Left ventricle myocardium superior (tissue), 1 donor: Measurements from ENCODE around the gene WDR37. TPM values are rescaled to one million over a fixed set of nuclear protein-coding genes. Genes with fewer than 3 reads are reported as not detected.

Experiments used
- ATAC-seq: fragments of 200-7000 bp; cut with Tn5 transposase; one replicate; pipeline ENCODE4 v1.9.1; 2020; ENCODE audit warnings: mild to moderate bottlenecking, moderate library complexity
- DNase-seq: peaks from one replicate; pipeline ENCODE4 v3.0.0-alpha.2; 2020
- intact Hi-C: fragments of 100-400 bp; cut with micrococcal nuclease; formaldehyde crosslinking; loops from one replicate; pipeline ENCODE4 v1.11.0; 2022
- total RNA-seq: library from RNA; stranded (reverse); fragmentation: NEBNext Ultra II Directional; extraction: Animal tissue kit (Norgen Biotek cat#: 25700); gene quantifications from one replicate; pipeline ENCODE4 v1.2.1, GENCODE V29; 2021
- donor health status: DM: no; HTN: yes; CAD: no; lungs with severe emphysema.

WDR37 gene
- total RNA-seq, 1 donor from 2014 or later: 35.0 TPM

DNA sequence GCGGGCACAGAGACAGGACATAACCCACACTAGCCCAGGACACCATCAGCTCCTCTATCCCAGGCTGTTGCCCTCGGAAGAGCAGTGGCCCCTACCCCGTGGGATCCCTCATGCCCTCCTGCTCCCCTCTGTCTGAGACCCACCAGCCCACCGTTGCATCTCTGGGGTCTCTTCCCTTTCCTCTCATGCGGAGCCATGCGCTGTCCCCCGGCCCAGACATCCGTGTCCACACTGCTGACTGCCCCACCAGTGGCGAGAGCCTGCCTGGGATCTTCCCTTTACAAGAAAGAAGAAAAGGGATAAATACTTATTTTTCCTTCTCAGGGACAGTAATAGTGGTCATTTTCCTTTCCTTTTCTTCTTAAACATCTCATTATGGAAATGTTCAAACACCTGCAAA, 115.4 kb downstream of the WDR37 start:
- DNase-seq (peak; percentile 13), ATAC-seq (no peak)
- intact Hi-C loops: no loop called here

DNA sequence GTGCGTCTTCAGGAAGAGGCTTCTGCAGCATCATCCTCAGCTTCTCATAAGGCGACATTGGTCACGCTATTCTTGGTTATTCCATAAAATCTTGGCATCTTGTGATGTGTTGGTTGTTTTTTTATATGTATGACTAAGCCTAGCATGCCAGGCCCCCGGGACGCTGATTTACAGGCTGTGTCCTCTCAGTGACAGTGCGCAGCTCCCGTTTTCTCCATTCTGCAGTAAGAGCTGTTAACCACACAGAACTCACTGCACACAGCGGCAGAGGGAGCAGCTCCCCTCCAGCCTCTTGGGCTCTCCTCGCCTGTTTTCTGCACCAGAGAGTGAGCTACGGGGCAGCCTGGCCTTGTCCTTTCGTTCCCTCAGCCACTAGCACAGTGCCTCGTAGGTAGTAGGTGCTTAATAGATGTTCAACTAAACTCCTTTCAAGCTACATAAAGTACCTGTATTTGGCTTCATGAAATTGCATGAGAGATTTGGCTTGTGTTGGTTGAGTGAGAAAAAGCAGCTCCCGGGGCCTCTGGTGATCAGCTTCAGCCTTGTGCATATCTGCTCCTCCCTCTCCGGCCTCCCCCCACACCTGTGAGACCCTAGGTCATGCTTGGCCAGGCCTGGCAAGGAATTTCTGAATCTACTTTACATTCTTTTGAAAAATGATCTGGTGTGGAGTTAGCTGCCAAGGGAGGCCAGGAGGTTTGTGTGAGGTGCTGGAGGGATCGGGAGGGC, 116.2 kb downstream of the WDR37 start:
- ATAC-seq (no peak), DNase-seq (peak; percentile 7)
- intact Hi-C loops: no loop called here

DNA sequence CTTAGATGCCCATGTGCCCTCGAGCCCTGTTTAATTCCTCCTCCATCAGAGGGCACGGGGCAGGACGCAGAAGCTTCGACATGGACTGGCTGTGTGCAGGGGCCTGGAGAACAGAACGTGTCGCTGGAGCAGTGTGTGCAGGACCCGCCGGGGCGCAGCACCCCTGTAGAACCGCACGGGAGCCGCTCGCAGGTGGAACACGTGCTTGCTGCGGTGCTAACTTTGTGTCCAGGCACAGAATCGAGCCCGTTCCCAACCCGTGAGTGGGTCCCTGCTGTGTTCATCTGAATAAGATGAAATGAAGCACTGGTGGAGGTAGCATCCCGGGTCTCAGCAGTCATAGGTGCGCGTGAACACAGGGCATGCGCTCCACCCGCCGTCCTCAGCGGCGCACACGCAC, 116.9 kb downstream of the WDR37 start:
- ATAC-seq (no peak), DNase-seq (no peak)
- intact Hi-C loops: no loop called here

DNA sequence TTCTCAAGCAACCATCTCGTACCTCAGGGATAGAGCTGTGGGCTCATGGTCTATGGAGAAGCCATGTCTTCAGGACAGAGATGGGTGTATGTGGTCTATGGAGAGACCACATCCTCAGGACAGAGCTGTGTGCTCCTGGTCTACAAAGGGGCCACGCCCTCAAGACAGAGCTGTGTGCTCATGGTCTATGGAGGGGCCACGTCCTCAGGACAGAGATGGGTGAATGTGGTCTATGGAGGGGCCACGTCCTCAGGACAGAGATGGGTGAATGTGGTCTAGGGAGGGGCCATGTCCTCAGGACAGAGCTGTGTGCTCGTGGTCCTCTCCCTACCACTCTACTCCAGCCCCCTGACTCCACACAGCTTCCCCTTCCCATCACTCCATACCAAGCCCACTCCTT, 117.8 kb downstream of the WDR37 start:
- DNase-seq (no peak), ATAC-seq (no peak)
- intact Hi-C loops: no loop called here

DNA sequence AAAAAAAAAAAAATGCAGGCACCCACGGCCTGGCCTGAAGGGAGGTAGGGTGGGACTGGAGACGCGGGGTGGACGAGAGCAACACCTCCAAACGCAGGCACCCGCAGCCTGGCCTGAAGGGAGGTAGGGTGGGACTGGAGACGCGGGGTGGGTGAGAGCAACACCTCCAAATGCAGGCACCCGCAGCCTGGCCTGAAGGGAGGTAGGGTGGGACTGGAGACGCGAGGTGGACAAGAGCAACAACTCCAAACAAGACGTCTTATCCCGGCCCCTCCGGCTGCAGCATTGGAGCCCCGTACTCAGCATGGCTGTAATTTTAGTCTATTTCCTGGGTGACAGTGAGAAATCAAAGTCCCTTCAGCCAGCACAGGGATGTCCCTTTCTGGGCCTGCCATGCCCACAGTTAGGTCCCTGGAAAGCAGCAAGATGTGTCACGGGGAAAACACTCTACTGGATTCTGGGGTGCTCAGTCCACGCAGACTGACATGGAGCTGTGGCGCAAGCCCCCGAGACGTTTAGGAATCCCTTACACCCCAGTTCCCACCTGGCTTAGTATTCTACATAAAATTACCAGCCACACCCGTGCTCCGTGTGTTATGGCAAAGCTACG, 119.9 kb downstream of the WDR37 start:
- intact Hi-C loops: no loop called here
- ATAC-seq (no peak), DNase-seq (no peak)

DNA sequence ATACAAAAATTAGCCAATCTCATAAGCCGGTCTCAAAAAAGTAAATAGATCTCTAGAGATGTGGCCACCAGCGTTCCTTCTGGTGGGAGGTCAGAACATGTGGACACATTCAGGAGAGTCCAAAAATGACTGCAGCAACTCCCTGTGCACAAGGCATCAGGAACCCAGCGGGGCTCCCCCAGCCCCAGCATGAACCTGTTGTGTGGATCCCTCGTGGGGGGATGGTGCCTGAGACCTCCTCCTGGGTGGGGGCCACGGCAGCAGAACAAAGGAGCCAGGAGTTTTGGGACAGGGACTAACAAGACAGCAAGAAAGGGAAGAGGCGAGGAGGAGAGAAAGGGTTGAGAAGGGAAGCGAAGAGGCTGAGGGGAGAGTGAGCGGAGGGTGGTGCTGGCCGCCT, 121.8 kb downstream of the WDR37 start:
- intact Hi-C loops: no loop called here
- DNase-seq: no peak
- no peak for ATAC-seq

DNA sequence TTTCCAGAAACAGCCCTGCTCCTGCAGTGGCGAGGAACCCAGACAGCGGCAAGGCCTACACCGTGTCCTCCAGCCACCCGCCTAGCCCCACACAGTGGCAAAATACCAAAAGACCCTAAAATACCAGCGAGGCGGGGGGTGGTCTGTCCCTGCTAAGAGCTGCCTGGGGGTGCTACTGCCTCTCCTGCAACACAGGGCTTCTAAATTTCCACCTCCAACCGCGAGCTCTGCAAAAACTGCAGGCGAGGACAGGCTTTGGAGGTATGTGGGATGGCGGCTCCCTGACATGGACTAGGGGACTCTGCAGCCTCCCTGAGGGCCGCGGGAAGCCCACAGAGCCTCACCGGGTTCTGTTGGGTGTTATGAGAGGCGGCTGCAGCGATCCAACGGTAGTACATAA, 122.3 kb downstream of the WDR37 start:
- DNase-seq: no peak
- ATAC-seq: no peak
- intact Hi-C loops: no loop called here

DNA sequence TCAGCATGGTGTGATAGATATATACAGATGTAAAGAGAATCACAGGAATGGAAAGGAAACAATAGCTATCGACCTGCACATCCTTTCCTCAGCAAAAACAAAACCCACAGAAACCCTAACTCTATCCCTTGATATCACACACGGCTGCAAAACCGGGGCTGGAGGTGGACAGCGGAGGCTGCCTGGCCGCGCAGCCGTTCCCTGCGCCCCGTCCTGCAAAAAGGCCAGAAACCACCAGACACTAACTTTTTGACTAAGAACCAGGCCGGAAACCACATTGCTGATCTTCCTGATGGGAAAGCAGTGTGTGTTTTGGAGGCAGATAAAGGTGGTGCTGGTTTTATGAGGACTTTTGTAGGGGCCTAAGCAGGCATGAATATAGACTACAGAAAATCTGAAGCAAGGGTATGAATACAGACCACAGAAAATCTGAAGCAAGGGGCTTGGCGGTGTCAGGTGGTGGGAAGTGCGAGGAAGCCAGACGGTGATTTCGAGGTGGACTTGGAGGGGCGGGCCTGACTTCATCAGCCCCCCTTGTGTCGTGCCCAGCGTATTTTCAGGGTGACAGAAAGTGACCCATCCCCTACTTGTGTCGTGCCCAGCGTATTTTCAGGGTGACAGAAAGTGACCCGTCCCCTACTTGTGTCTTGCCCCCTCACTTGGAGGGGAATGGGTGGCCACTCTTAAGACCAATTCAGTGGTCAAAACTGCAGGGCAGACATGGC, 123.3 kb downstream of the WDR37 start:
- ATAC-seq (no peak), DNase-seq (no peak)
- intact Hi-C loops: no loop called here

DNA sequence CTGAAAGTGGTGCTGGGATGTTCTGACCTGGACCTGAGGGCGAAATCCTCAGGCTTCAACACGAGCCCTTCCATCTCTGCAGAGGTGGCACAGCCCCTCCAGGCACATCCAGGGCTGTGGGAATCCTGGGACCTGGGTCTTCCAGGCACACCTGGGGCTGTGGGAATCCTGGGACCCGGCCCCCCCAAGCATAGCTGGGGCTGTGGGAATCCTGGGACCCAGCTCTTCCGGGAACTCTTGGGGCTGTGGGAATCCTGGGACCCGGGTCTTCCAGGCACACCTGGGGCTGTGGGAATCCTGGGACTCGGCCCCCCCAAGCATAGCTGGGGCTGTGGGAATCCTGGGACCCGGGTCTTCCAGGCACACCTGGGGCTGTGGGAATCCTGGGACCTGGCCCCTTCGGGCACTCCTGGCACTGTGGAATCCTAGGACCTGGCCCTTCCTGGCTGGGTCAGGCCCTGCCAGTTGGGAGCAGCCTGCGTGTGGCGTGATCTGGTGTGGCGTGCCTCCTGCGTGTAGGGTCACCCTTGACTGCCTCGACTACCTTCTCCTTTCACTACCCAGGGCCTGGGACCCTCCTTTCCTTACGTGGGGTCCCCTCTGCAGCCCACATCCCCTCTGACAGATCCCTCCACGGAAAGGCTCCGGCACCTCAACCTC, 124.0 kb downstream of the WDR37 start:
- ATAC-seq (no peak), DNase-seq (no peak)
- intact Hi-C loops: no loop called here

DNA sequence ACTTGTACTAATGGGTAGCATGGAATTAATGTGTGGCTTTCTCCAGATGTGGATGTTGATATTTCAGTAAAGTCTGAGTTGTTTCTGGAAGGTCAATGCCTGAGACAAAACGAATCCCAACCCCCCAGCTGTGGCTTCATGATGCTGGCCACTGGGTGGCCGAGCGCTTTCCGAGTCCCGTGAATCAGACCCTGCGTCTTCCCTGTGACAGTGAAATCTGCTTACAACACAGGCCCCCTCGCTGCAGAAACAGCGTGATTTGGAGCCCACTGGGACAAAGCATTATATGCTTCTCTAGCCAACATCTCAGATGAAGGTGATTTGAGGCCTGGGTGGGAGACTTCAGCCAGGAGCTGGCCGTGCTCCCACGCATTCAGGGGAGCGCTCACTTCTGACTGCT, 124.7 kb downstream of the WDR37 start:
- ATAC-seq (no peak), DNase-seq (no peak)
- intact Hi-C loops: no loop called here

Other genes with a start within 250 kb of the WDR37 start
- gene LARP4B, start 124.7 kb upstream of the WDR37 start, total RNA-seq: 72.9 TPM
- gene GTPBP4, start 68.0 kb upstream of the WDR37 start, total RNA-seq: 27.8 TPM
- not detected for gene IDI2, start 30.5 kb upstream of the WDR37 start, total RNA-seq
- 15.8 TPM for gene IDI1, start 7.3 kb upstream of the WDR37 start, total RNA-seq